ENCODE results near the gene TSEN15.
"Not testable (repeated sequence)": the region's sequence is repeated elsewhere in the genome, so short reads cannot be mapped to it uniquely, and the experiment has no call there.

TSEN15 gene

DNA sequence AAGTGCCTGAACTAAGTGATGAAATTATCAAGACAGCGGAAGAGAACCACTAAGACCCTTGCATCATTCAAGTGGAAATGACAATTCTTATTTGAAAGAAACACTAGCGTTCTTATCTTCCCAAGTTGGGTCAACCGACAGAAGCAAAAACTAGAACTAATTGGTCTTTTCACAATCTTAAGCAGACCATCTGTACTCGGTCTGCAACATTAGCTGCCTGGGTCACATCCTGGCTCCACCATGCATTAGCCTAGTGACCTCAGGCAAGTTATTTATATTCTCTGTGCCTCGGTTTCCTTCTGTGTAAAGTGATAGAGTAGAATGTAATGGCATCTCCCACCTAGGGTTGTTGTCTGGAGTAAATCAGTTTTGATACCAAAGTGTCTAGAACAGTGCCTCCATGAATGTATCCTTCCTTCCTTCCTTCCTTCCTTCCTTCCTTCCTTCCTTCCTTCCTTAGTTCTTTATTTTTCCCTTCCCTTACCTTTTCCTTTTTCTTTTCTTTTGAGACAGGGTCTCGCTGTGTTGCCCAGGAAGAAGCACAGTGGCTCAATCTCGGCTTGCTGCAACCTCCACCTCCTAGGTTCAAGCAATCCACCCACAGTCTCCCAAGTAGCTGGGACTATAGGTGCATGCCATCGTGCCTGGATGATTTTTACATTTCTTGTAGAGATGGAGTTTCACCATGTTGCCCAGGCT lies 20.0 kb upstream of the TSEN15 start:
- DNase-seq, result no peak

DNA sequence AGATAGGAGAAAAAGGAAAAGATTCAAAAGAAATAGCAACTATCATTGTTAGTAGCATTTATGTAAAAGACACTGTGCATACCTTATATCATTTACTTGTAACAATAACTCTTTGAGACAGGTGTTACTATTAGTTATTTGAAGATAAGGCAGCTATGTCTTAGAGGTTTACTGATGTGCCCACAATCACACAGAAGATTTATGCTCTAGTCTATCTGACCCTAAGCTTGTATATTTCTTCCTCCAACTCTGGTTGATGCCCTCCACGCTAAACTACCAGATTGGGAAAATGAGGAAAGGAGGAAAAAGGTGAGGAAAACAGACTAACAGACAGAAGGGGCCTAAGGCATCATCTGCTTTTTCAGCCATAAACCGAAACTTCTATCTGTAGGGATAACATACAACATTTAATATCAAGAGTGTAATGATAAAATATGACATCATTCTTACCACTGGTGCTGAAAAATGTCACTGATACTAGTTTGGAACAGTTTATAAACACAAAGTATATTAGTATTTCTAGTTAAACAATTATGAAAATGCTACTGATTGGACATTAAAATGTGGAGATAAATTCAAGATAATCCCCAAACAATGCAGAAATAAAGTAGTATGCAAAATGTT lies 19.1 kb upstream of the TSEN15 start:
- no peak for DNase-seq

DNA sequence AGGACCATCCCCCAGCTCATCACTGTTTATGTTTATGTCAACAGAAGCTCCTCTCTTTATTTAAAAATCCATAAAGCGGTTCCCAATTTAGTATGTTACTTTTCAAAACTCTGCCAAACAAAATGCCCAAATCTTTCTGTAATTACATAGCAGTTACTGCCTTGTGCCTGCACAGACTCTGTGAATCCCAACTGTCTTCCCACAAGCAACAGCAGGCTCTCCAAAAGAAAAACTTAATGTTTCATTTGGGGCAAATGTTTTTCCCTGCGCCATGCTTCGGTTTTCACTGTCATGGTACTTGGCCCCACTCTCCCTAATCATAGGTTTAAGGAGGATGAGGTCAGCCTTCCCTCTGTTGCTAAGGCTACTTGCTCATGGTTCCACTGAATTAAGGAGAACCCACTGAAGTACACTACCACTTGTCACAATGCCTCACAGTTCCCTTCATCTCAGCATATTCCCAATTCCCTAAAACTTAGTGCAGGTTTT lies 18.6 kb upstream of the TSEN15 start:
- no peak for DNase-seq

DNA sequence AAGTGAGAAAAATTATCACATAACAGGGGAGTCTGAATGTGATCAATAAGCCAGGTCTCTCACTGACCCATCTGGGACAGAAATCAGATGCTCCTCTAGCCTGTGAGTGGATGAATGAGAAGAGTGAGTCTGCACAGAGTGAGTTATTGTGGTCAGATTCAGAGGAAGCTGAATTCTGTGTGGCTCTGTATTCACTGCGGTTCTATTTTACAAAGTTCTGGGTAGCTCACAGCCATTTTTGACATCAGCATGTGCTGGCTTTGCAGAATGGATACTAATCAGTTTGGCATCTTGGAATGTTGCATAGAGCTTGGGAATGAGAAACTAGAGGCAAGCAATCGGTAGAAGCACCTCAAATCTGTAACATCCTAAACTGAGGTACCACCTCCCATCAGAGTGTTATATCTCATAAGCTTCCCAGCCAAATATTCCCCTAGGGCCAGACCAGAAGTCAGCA lies 17.8 kb upstream of the TSEN15 start:
- DNase-seq, result no peak

GRCh38 chr1:184034761-184035379 lies 16.7 kb upstream of the TSEN15 start:
- DNase-seq, result no peak

DNA sequence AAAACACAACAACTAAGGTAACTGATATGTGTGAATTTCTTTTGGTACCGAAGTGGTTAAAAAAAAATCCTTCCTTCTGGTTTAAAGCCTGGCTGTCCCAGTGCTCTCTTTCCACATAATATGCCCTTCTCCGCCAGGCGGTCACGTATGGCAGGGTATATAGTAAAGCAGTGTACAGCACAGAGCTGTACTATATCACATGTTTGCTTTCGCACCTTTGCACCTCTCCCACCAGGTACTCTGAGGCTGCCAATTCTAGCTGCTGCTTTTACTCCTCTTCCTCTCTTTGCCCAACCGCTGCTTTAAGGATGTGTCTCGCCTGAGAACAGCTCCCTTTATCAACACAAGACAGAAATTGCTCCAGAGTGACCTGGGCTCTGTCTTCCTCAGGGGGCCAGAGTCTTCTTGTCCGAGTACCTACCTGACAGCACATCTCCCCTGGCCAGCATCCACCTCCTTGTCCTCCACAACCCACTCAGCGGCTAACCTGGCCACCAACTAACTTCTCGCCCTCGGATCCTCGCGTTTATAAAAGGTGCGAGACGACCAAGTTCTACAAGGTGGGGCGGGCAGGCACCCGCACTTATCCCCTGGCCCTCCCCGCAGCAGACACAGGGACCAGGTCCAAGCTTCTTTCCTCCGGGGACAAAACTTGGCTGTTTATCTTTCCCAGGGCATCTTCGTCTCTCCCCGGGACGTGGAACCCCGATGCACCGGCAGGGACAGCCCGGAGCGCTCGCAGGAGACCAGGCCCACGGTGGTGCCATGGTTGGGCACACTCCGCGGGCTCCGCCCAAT lies 15.6 kb upstream of the TSEN15 start:
- no peak for DNase-seq

- DNase-seq, result no peak
These were observed 15.0 kb upstream of the TSEN15 start for GRCh38 chr1:184036517-184036949.

GRCh38 chr1:184037849-184038591 lies 13.5 kb upstream of the TSEN15 start:
- DNase-seq, result no peak

DNA sequence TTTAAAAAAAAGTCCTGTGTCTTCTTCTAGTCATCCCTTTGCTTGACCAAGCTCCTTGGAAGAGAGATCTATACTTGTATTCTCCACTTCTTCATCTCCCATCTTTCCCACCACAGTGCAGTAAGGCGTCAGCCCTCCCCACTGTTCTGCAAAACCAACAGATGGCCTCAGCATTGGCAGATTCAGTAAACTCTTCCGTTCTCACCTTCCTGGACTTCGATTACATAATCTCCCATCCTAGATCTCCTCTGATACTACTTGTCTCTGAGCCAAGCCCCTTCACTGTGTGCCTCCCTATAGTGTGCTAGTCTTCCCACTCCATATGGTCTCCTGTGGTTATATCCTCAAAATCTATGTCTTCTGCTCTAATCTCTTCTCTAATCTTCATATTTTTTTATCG lies 12.4 kb upstream of the TSEN15 start:
- no peak for DNase-seq

GRCh38 chr1:184041731-184042130 lies 9.8 kb upstream of the TSEN15 start:
- DNase-seq, result no peak

GRCh38 chr1:184043315-184043714 lies 8.2 kb upstream of the TSEN15 start:
- DNase-seq, result not testable (repeated sequence)

DNA sequence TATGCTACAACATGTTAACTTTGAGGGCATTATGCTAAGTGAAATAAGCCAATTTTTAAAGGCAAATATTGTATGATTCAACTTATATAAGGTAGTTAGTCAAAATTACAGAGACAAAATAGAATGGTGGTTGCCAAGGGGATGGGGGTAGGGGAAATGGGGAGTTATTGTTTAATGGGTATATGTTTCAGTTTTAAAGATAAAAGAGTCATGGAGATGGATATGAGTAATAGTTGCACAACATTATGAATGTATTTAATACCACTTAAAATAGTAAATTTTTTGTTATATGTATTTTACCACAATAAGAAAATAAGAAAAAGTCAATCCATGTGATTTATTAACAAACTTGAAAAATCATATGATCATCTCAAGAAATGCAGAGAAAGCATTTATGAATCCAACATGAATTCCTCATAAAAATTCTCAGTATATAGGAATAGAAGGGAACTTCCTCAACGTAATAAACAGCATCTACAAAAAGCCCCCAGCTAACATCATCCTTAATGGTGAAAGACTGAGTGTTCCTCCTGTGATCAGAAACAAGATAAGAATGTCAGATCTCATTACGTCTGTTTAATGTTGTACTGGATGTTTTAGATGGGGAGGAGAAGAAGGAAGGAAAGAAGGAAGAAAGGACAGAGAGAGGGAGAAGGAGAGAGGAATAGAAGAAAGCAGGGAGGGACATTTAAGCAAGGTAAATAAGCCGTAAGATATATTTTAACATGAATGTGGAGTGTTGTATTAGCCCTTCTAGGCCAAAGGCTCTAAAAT lies 6.7 kb upstream of the TSEN15 start:
- DNase-seq, result no peak

DNA sequence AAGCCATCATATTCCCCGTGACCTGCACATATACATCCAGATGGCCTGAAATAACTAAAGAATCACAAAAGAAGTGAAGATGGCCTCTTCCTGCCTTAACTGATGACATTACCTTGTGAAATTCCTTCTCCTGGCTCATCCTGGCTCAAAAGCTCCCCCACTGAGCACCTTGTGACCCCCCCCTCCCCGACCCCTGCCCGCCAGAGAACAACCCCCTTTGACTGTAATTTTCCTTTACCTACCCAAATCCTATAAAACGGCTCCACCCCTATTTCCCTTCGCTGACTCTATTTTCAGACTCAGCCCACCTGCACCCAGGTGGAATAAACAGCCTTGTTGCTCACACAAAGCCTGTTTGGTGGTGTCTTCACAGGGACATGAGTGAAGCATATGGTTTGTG lies 4.0 kb upstream of the TSEN15 start:
- DNase-seq, result not testable (repeated sequence)

DNA sequence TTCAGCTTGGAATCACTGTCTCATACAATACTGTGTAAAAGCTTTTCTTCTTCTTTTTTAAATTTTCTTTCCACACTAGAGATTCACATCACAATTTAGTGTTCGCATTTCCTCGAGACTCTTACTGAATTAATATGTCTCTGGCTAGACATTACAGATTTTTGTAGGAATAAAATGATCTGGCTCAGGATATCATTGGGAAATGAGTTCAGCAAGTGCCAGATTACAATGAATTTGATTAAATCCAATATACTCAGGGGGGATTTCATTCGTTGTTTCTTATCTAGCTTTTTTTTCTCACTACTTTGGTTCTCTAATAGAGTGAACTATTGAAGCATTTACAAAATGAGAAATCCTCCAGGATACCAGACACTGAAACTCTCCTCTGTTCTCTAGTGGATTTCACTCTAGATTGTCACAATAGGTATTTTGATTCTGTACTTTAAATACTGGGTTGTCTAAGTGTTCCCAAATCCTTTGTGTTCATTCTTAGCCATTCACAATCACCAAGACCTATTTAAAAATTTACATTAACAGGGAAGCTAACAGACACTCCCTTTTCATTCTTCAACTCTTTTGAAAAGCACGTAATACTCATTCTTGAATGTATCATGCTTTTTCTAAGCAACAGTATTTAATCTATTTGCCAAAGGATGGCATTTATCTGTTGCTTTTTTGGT lies 2.8 kb upstream of the TSEN15 start:
- DNase-seq, result no peak

- no peak for DNase-seq
These were observed 2.2 kb upstream of the TSEN15 start for GRCh38 chr1:184049291-184049690.

DNA sequence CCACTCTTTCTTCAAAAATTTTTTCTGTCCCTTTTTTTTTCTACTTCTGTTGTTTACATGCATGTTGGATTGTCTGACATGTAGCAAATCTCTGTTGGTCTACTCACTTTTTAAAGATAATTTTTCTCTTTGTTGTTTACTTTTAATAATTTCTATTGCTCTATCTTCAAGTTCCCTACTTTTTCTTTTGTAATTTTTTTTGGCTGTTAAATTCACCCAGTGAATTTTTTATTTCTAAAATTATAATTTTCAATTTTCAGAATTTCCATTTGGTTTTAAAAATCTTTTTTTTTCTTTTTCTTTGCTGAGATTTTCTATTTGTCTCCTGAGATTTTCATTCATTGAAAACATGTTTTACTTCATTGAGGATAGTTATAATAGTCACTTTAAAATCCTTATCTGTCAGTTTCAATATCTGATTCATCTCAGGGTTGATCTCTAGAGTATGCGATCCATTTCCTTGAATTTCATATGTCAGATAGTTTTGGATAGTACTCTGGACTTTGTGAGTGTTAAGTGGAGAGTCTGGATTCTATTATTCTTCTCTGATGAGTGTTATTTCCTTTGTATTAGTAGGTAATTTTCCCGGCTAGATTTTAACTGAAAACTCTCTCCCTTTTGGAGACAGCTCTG lies 1.6 kb upstream of the TSEN15 start:
- DNase-seq, result no peak

DNA sequence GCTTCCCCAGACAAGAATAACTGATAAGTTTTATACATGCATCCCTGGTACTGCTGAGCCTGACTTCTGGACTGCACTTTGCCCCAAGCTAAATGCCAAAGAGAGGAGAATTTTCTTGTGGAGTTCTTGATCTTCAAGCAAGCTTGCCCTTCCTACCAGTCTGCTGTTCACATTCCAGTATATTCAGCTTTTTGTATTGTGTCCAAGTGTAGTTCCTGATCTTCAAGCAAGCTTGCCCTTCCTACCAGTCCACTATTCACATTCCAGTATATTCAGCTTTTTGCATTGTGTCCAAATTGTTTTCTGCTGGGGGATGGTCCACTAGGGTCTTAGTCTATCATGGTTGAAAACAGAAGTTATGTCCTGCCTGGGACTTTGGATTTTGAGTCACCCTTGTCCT lies 894 bp upstream of the TSEN15 start:
- DNase-seq, result no peak

- DNase-seq, result no peak
These were observed 419 bp upstream of the TSEN15 start for GRCh38 chr1:184051138-184051484.

DNA sequence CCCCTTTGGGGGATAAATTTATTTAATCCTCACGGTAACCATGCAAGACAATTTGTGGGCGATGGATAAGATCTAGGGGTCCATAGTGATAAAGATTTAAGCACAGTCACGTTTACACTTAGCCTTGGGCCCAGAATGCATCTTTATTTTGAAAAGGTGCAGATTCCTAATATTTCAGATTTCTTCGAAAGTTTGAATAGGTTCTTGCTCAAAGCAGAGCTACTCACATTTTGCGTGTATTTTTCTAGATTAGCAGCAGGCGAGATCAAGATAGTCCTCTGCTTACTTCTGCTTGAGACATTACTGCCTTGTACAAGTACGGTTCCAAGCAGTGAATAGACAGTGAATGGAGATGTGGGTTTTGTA lies 647 bp downstream of the TSEN15 start:
- DNase-seq, result no peak

DNA sequence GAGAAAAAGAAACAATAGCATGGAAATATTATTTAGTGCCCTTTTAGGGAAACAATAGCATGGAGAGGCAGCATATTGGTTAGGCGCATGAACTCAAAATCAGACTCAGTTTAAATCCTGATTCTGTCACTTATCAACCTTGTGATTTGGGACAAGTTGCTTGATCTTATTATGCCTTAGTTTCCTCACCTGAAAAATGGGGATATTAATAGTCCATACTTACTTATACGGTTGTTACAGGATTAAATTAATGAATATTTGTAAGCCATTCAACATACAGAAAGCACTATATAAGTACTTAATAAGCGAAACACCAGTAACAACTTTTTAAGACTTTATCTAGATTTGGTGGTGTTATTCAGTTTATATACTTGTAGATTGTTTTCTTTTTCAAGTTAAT lies 1.2 kb downstream of the TSEN15 start:
- DNase-seq, result no peak

DNA sequence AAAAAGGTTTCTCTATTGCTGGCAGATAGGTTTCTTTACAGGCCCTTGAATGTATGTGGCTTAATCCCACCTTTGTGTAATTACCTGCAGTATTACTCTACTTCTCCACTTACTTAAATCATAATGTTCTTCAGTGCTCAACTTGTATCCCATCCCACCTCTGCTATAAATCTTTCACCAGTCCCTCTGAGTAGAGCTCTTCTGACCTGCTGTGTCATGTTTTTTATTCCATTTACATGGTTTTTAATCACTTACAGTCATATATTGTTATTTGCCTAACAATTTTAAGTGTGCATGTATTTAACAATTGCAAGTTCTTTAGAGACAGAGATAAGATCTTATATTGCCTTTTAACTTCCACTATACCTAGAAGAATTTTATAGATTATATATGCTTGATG lies 2.4 kb downstream of the TSEN15 start:
- DNase-seq, result no peak

Data from activated CD4-positive, CD25-positive, alpha-beta regulatory T cell (primary cell).